Testis (tissue), 3 donors: Measurements from ENCODE around the gene CFAP54. TPM values are rescaled to one million over a fixed set of nuclear protein-coding genes. Genes with fewer than 3 reads are reported as not detected.

ENCODE experiments used
- DNase-seq: peaks from one replicate; pipeline ENCODE4 v3.0.0-alpha.2; 2019
- H3K27ac ChIP-seq, 2 donors: fragments of 200-600 bp; sonication (generic); one replicate each; pipeline ENCODE4 v1.5.1; 2019
- H3K27me3 ChIP-seq: fragments of 200-600 bp; sonication (generic); one replicate; pipeline ENCODE4 v1.5.1; 2019
- H3K36me3 ChIP-seq: fragments of 200-600 bp; sonication (generic); one replicate; pipeline ENCODE4 v1.5.1; 2017; ENCODE audit warnings: low read depth; ENCODE audit errors: missing control alignments
- H3K4me1 ChIP-seq: fragments of 200-600 bp; sonication (generic); one replicate; pipeline ENCODE4 v1.5.1; 2019
- H3K4me3 ChIP-seq, 2 donors: fragments of 200-600 bp; sonication (generic); one replicate each; pipeline ENCODE4 v1.5.1; 2017 to 2019
- H3K9me3 ChIP-seq: fragments of 200-600 bp; sonication (generic); one replicate; pipeline ENCODE4 v1.5.1; 2017
- CTCF ChIP-seq, 3 experiments: fragments of 450-650 bp in 2 of 3; fragments of 200-600 bp in 1 of 3; sonication (generic) in 1 of 3; IDR thresholded peaks; one replicate each; pipeline ENCODE4 v1.5.1; 2016 to 2019; ENCODE audit warnings: antibody characterized with exemption in 3 of 3, mild to moderate bottlenecking in 2 of 3, moderate library complexity in 1 of 3
- POLR2A ChIP-seq: fragments of 450-650 bp; IDR thresholded peaks from one replicate; pipeline ENCODE4 v1.6.1; 2017; ENCODE audit warnings: antibody characterized with exemption, mild to moderate bottlenecking, moderate library complexity
- WGBS, 2 donors: methylation state at CpG; one replicate each; pipeline ENCODE4 v1.1.5; 2018; 5-methylcytosine and 5-hydroxymethylcytosine counted together
- intact Hi-C: fragments of 100-400 bp; cut with DNase I; formaldehyde crosslinking; loops from one replicate; pipeline ENCODE4 v1.15.1; 2023; ENCODE audit warnings: low total_unique reads
- polyA plus RNA-seq: library from polyadenylated mRNA; stranded (reverse); fragments of 350-450 nt; fragmentation: Illumina TruSeq; extraction: RNeasy Lipid Tissue Mini Kit (QIAGEN cat#74804); gene quantifications from one replicate; pipeline ENCODE4 v1.2.3, GENCODE V29; 2014; ENCODE audit warnings: low read depth, low replicate concordance; ENCODE audit not compliant: insufficient read depth
- total RNA-seq, 2 donors: library from RNA; depleted of rRNA; stranded (reverse); fragments of >200 nt; gene quantifications; one replicate each; pipeline ENCODE4 v1.2.3, GENCODE V29; 2016

Gene CFAP54
- total and polyA plus RNA-seq, 3 donors from 2014 or later, result 8.4 to 36.9 (median 14.4) TPM

DNA sequence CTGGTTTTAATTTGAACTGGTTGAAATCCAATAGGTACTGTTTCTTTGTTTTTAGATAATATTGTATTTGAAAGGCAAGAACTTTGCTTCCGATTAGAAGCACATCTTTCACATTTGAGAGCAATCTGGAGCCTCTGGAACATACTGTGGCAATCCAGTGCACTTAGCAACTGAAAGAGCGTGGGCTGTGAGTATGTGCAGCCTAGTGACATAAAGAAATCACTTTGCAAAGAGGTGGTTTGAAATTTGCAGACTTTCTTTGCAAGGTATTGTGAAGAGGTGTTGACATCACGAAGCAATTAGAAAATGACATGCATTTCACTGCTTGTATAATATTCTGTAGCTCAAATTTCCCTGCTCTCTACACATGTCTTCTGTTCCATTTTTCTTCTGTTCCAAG is 23.5 kb upstream of the CFAP54 start:
- DNase-seq, result no peak
- Histone ChIP-seq H3K27ac (no peak overlapping the region), H3K4me3 (no peak overlapping the region), H3K27me3 (no peaks in the 10 kb centered on the region), H3K36me3 (no peaks in the 10 kb centered on the region), H3K4me1 (no peaks in the 10 kb centered on the region), H3K9me3 (no peaks in the 10 kb centered on the region)
- 90 to 93% methylated on average over 3 of the region's 3 CpGs for WGBS, 2 donors
- TF ChIP-seq CTCF (IDR thresholded peaks at IDR 0.05) (no peak), POLR2A (no peak)
- intact Hi-C loops, result no loop called here

GRCh38 chr12:96466939-96467751 is 22.2 kb upstream of the CFAP54 start:
- no peak overlapping the region for H3K27ac ChIP-seq
- no peak for DNase-seq

DNA sequence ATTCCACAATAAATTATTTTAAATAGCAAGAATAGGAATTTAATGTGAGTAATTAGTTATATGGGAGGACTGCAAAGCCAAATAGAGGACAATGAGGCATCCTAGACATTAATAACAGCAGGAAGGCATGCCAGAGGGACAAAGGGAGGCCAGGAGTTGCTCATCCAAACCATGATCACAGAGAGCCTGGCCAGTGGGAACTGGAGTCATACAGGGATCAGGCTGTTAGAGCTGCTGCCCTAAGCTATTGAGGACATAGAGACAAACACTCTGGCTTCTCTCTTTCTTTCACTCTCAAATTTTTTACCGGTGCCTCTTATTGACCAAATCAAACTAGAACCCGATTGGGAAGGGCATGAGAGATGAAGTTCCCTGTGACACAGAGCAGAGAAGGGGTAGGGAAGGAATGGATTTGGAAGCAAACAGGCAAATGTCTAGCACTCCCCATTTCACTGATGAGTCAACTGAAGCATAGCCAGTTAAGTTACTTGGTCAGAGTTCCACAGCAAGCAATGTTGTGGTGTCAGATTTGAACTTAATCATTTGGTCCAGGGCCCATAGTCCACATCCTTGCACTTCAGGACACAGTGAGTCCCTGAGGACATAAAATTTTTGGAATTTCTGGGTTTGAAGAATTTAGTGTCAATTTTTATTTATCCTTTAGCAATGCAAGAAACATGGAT is 17.9 kb upstream of the CFAP54 start:
- no peak overlapping the region for H3K4me3 ChIP-seq
- H3K27me3 ChIP-seq, result no peaks in the 10 kb centered on the region
- DNase-seq, result no peak
- no peaks in the 10 kb centered on the region for H3K9me3 ChIP-seq
- intact Hi-C loops, result no loop called here
- WGBS, 2 donors, result 88 to 94% methylated on average over 2 of the region's 2 CpGs
- H3K36me3 ChIP-seq, result no peaks in the 10 kb centered on the region
- H3K4me1 ChIP-seq, result no peaks in the 10 kb centered on the region
- no peak for TF ChIP-seq POLR2A
- no peak for TF ChIP-seq CTCF (IDR thresholded peaks at IDR 0.05)
- no peak overlapping the region for H3K27ac ChIP-seq

More at GRCh38 chr12:96466939-96467751, 22.2 kb upstream of the CFAP54 start:
- H3K9me3 ChIP-seq, result no peaks in the 10 kb centered on the region
- intact Hi-C loops, result no loop called here
- no peaks in the 10 kb centered on the region for H3K27me3 ChIP-seq
- no peak for TF ChIP-seq CTCF (IDR thresholded peaks at IDR 0.05)
- no peak for TF ChIP-seq POLR2A
- WGBS, 2 donors, result 82 to 91% methylated on average over 3 of the region's 3 CpGs
- H3K36me3 ChIP-seq, result no peaks in the 10 kb centered on the region
- H3K4me1 ChIP-seq, result no peaks in the 10 kb centered on the region
- no peak overlapping the region for H3K4me3 ChIP-seq

GRCh38 chr12:96472384-96472783 is 17.0 kb upstream of the CFAP54 start:
- Histone ChIP-seq H3K4me1 (no peaks in the 10 kb centered on the region), H3K4me3 (no peak overlapping the region), H3K9me3 (no peaks in the 10 kb centered on the region), H3K27ac (no peak overlapping the region), H3K27me3 (no peaks in the 10 kb centered on the region), H3K36me3 (no peaks in the 10 kb centered on the region)
- intact Hi-C loops, result no loop called here
- no peak for TF ChIP-seq POLR2A
- TF ChIP-seq CTCF (IDR thresholded peaks at IDR 0.05), result no peak
- 83 to 89% methylated on average over 5 of the region's 5 CpGs for WGBS, 2 donors
- no peak for DNase-seq
